Measurements from ENCODE around the gene ZNF138. TPM values are rescaled to one million over a fixed set of nuclear protein-coding genes. Genes with fewer than 3 reads are reported as not detected.

ZNF138 gene
- polyA plus RNA-seq, 1 donor (not counting 4 experiments of a cell fraction or from before 2014, with no cell fraction given) = 6.3 TPM

- dilution Hi-C loops (cut with MboI; ENCODE audit: extremely low pct_ligation_motif_present, low sequenced_read_pairs) = no loop called here
- FAIRE-seq (no peak), DNase-seq (ENCODE audit: low read depth, low spot score) (no peak)
- no peak overlapping the region for H3K9ac ChIP-seq (ENCODE audit: control insufficient read depth, extremely low read depth, insufficient read depth, low read length)
- H3K36me3 ChIP-seq (ENCODE audit: control insufficient read depth in 2 of 2, extremely low read depth in 1 of 2, insufficient read depth in 2 of 2, low read length in 2 of 2) = no peaks in the 10 kb centered on the region
- no peak for TF ChIP-seq CTCF (optimal IDR thresholded peaks at IDR 0.05 in 1 of 3, IDR thresholded peaks at IDR 0.05 in 1 of 3, conservative IDR thresholded peaks at IDR 0.05 in 1 of 3; ENCODE audit: extremely low read depth in 1 of 3, insufficient read depth in 2 of 3, low read length in 3 of 3)
- TF ChIP-seq EZH2 (IDR thresholded peaks at IDR 0.05; ENCODE audit: low read length) = no peak
- no peaks in the 10 kb centered on the region for H3K9me1 ChIP-seq (ENCODE audit: control insufficient read depth, extremely low read depth, insufficient read depth, low read length)
- H3K27me3 ChIP-seq (ENCODE audit: control insufficient read depth, extremely low read depth, insufficient read depth, low read length) = no peaks in the 10 kb centered on the region
- no peak overlapping the region for H3K27ac ChIP-seq (ENCODE audit: control insufficient read depth, insufficient read depth, low read length)
- no peaks in the 10 kb centered on the region for H3K4me1 ChIP-seq (ENCODE audit: control insufficient read depth, extremely low read depth, insufficient read depth, low read length)
- H3K79me2 ChIP-seq (ENCODE audit: control insufficient read depth, insufficient read depth, low read length) = no peaks in the 10 kb centered on the region
- H2AFZ ChIP-seq (ENCODE audit: control insufficient read depth, low read length) = no peak overlapping the region
- no peak overlapping the region for H3K4me2 ChIP-seq (ENCODE audit: control insufficient read depth, extremely low read depth, insufficient read depth, low read depth, low read length)
- no peaks in the 10 kb centered on the region for H3K9me3 ChIP-seq (ENCODE audit: control insufficient read depth, low read depth, low read length)
- no peaks in the 10 kb centered on the region for H4K20me1 ChIP-seq (ENCODE audit: control insufficient read depth, extremely low read depth, insufficient read depth, low read length)
- no peak overlapping the region for H3K4me3 ChIP-seq (ENCODE audit: control insufficient read depth in 2 of 3, extremely low read depth in 1 of 3, insufficient read depth in 2 of 3, low read depth in 1 of 3, low read length in 3 of 3)
Measured at GRCh38 chr7:64830926-64831325, 36.7 kb downstream of the ZNF138 start.

GRCh38 chr7:64832136-64832535, 37.9 kb downstream of the ZNF138 start:
- no peaks in the 10 kb centered on the region for H4K20me1 ChIP-seq (ENCODE audit: control insufficient read depth, extremely low read depth, insufficient read depth, low read length)
- no peaks in the 10 kb centered on the region for H3K27me3 ChIP-seq (ENCODE audit: control insufficient read depth, extremely low read depth, insufficient read depth, low read length)
- H3K9ac ChIP-seq (ENCODE audit: control insufficient read depth, extremely low read depth, insufficient read depth, low read length) = no peak overlapping the region
- no peaks in the 10 kb centered on the region for H3K36me3 ChIP-seq (ENCODE audit: control insufficient read depth in 2 of 2, extremely low read depth in 1 of 2, insufficient read depth in 2 of 2, low read length in 2 of 2)
- no peak overlapping the region for H3K4me3 ChIP-seq (ENCODE audit: control insufficient read depth in 2 of 3, extremely low read depth in 1 of 3, insufficient read depth in 2 of 3, low read depth in 1 of 3, low read length in 3 of 3)
- dilution Hi-C loops (cut with MboI; ENCODE audit: extremely low pct_ligation_motif_present, low sequenced_read_pairs) = no loop called here
- no peaks in the 10 kb centered on the region for H3K79me2 ChIP-seq (ENCODE audit: control insufficient read depth, insufficient read depth, low read length)
- no peaks in the 10 kb centered on the region for H3K9me1 ChIP-seq (ENCODE audit: control insufficient read depth, extremely low read depth, insufficient read depth, low read length)
- no peak overlapping the region for H2AFZ ChIP-seq (ENCODE audit: control insufficient read depth, low read length)
- no peaks in the 10 kb centered on the region for H3K9me3 ChIP-seq (ENCODE audit: control insufficient read depth, low read depth, low read length)
- DNase-seq (ENCODE audit: low read depth, low spot score) = no peak
- no peak for TF ChIP-seq CTCF (optimal IDR thresholded peaks at IDR 0.05 in 1 of 3, IDR thresholded peaks at IDR 0.05 in 1 of 3, conservative IDR thresholded peaks at IDR 0.05 in 1 of 3; ENCODE audit: extremely low read depth in 1 of 3, insufficient read depth in 2 of 3, low read length in 3 of 3)
- TF ChIP-seq EZH2 (IDR thresholded peaks at IDR 0.05; ENCODE audit: low read length) = no peak
- H3K27ac ChIP-seq (ENCODE audit: control insufficient read depth, insufficient read depth, low read length) = no peak overlapping the region
- H3K4me1 ChIP-seq (ENCODE audit: control insufficient read depth, extremely low read depth, insufficient read depth, low read length) = no peaks in the 10 kb centered on the region
- FAIRE-seq = no peak
- H3K4me2 ChIP-seq (ENCODE audit: control insufficient read depth, extremely low read depth, insufficient read depth, low read depth, low read length) = no peak overlapping the region

Measured in keratinocyte (primary cell).